AG08395 (cell line): ENCODE results near the gene SCN2B.

Source experiments
- DNase-seq: peaks from one replicate; pipeline ENCODE4 v3.0.0; 2012; ENCODE audit warnings: mixed read lengths, low spot score

SCN2B gene

GRCh38 chr11:118135051-118135795, 41.2 kb downstream of the SCN2B start:
- no peak for DNase-seq

- no peak for DNase-seq
Observed at GRCh38 chr11:118133816-118134215, 42.6 kb downstream of the SCN2B start.

- DNase-seq, result no peak
Observed at GRCh38 chr11:118132385-118133151, 43.9 kb downstream of the SCN2B start.

GRCh38 chr11:118129471-118130172, 46.8 kb downstream of the SCN2B start:
- no peak for DNase-seq

GRCh38 chr11:118128721-118129470, 47.5 kb downstream of the SCN2B start:
- DNase-seq, result no peak

GRCh38 chr11:118128310-118128709, 48.1 kb downstream of the SCN2B start:
- no peak for DNase-seq

GRCh38 chr11:118126082-118126838, 50.2 kb downstream of the SCN2B start:
- DNase-seq, result no peak

- DNase-seq, result no peak
Observed at GRCh38 chr11:118124929-118125535, 51.4 kb downstream of the SCN2B start.

- no peak for DNase-seq
Observed at GRCh38 chr11:118120793-118121192, 55.6 kb downstream of the SCN2B start.

GRCh38 chr11:118117790-118118601, 58.4 kb downstream of the SCN2B start:
- no peak for DNase-seq

- no peak for DNase-seq
Observed at GRCh38 chr11:118115048-118115447, 61.4 kb downstream of the SCN2B start.

GRCh38 chr11:118114266-118114665, 62.2 kb downstream of the SCN2B start:
- no peak for DNase-seq

GRCh38 chr11:118112711-118113430, 63.6 kb downstream of the SCN2B start:
- no peak for DNase-seq
